Left colon (tissue), 2 donors: ENCODE measurements around the gene ADGRV1. TPM values are rescaled to one million over a fixed set of nuclear protein-coding genes. Genes with fewer than 3 reads are reported as not detected.
"Not testable (repeated sequence)": the region's sequence is repeated elsewhere in the genome, so short reads cannot be mapped to it uniquely, and the experiment has no call there.

ENCODE experiments used
- ATAC-seq: fragments of 200-7000 bp; cut with Tn5 transposase; one replicate; pipeline ENCODE4 v1.9.1; 2020; ENCODE audit warnings: mild to moderate bottlenecking, moderate library complexity
- DNase-seq, 2 donors: peaks; one replicate each; pipeline ENCODE4 v3.0.0-alpha.2; 2020
- intact Hi-C, 2 donors: fragments of 100-400 bp; cut with DNase I in 1 of 2; cut with micrococcal nuclease in 1 of 2; formaldehyde crosslinking; loops; one replicate each; pipeline versions ENCODE4 v1.11.2 to v1.14.0; 2022; cut with DNase I, micrococcal nuclease
- total RNA-seq, 2 donors: library from RNA; stranded (reverse); fragmentation: NEBNext Ultra II Directional; extraction: Animal tissue kit (Norgen Biotek cat#: 25700); gene quantifications; one replicate each; pipeline ENCODE4 v1.2.1, GENCODE V29; 2021
- donor health status: DM: no; HTN: no; CAD: no.
- donor health status: DM: yes; HTN: yes; CAD: no.

ADGRV1 gene
- total RNA-seq, 2 donors from 2014 or later: 3.8 to 7.3 TPM

- no peak for DNase-seq
- intact Hi-C loops: no loop called here
- ATAC-seq: no peak
Measured at GRCh38 chr5:90549223-90549622, 9.4 kb upstream of the ADGRV1 start.

- ATAC-seq (no peak), DNase-seq (no peak)
- intact Hi-C loops: no loop called here
Measured at GRCh38 chr5:90549729-90550275, 8.8 kb upstream of the ADGRV1 start.

GRCh38 chr5:90550963-90551362 is 7.6 kb upstream of the ADGRV1 start:
- intact Hi-C loops: no loop called here
- ATAC-seq (no peak), DNase-seq (no peak)

- DNase-seq (no peak), ATAC-seq (no peak)
- intact Hi-C loops: no loop called here
Measured at GRCh38 chr5:90551376-90551775, 7.2 kb upstream of the ADGRV1 start.

- intact Hi-C loops: no loop called here
- DNase-seq (no peak), ATAC-seq (no peak)
Measured at GRCh38 chr5:90553711-90554110, 4.9 kb upstream of the ADGRV1 start.

GRCh38 chr5:90554358-90555006 is 4.1 kb upstream of the ADGRV1 start:
- no peak for DNase-seq
- intact Hi-C loops: no loop called here
- ATAC-seq: no peak

GRCh38 chr5:90555666-90556065 is 2.9 kb upstream of the ADGRV1 start:
- no peak for DNase-seq
- no peak for ATAC-seq
- intact Hi-C loops: no loop called here

GRCh38 chr5:90557391-90557790 is 1.2 kb upstream of the ADGRV1 start:
- intact Hi-C loops: no loop called here
- DNase-seq (no peak), ATAC-seq (no peak)

GRCh38 chr5:90557871-90558270 is 726 bp upstream of the ADGRV1 start:
- no peak for DNase-seq
- ATAC-seq: no peak
- intact Hi-C loops: no loop called here

GRCh38 chr5:90560771-90561170 is 2.2 kb downstream of the ADGRV1 start:
- no peak for DNase-seq
- no peak for ATAC-seq
- intact Hi-C loops: no loop called here

- no peak for ATAC-seq
- no peak for DNase-seq
- intact Hi-C loops: no loop called here
Measured at GRCh38 chr5:90561766-90562165, 3.2 kb downstream of the ADGRV1 start.

GRCh38 chr5:90562341-90562740 is 3.7 kb downstream of the ADGRV1 start:
- no peak for ATAC-seq

GRCh38 chr5:90563108-90563507 is 4.5 kb downstream of the ADGRV1 start:
- ATAC-seq (no peak), DNase-seq (no peak)
- intact Hi-C loops: no loop called here

More at GRCh38 chr5:90562341-90562740, 3.7 kb downstream of the ADGRV1 start:
- intact Hi-C loops: no loop called here
- no peak for DNase-seq

GRCh38 chr5:90565491-90565890 is 6.9 kb downstream of the ADGRV1 start:
- intact Hi-C loops: no loop called here
- ATAC-seq: no peak
- no peak for DNase-seq

- no peak for DNase-seq
- intact Hi-C loops: no loop called here
- ATAC-seq: no peak
Measured at GRCh38 chr5:90569084-90569483, 10.5 kb downstream of the ADGRV1 start.

GRCh38 chr5:90570034-90570433 is 11.4 kb downstream of the ADGRV1 start:
- intact Hi-C loops: no loop called here
- no peak for ATAC-seq
- no peak for DNase-seq

GRCh38 chr5:90571147-90571773 is 12.7 kb downstream of the ADGRV1 start:
- no peak for ATAC-seq
- DNase-seq: no peak
- intact Hi-C loops: no loop called here

- intact Hi-C loops: no loop called here
- DNase-seq (no peak), ATAC-seq (no peak)
Measured at GRCh38 chr5:90575712-90576111, 17.1 kb downstream of the ADGRV1 start.

- intact Hi-C loops, DNase-seq, ATAC-seq: not testable (repeated sequence)
Measured at GRCh38 chr5:90576566-90576965, 18.0 kb downstream of the ADGRV1 start.

- intact Hi-C loops, DNase-seq, ATAC-seq: not testable (repeated sequence)
Measured at GRCh38 chr5:90579905-90580304, 21.3 kb downstream of the ADGRV1 start.

GRCh38 chr5:90581956-90582355 is 23.4 kb downstream of the ADGRV1 start:
- ATAC-seq (no peak), DNase-seq (no peak)
- intact Hi-C loops: no loop called here
